Stimulated activated CD4-positive, alpha-beta T cell treated with anti-CD3 and anti-CD28 coated beads, Interleukin-2, amount 100 ng/mL, for 4 hours (primary cell): ENCODE results near the gene TNFSF4.
"Not testable (repeated sequence)": the region's sequence is repeated elsewhere in the genome, so short reads cannot be mapped to it uniquely, and the experiment has no call there.

Experiments used
- DNase-seq: peaks from one replicate; pipeline ENCODE4 v3.0.0-alpha.2; 2020; ENCODE audit warnings: low read depth

TNFSF4 gene

GRCh38 chr1:173206816-173207568, at the start of gene TNFSF4:
Gene TNFSF4 (minus strand): TSS chr1:173207331. CDS start chr1:173207176, 155 bp downstream.
- no peak for DNase-seq

- DNase-seq = no peak
These were observed 48.2 kb upstream of the TNFSF4 start for GRCh38 chr1:173255214-173255813.

DNA sequence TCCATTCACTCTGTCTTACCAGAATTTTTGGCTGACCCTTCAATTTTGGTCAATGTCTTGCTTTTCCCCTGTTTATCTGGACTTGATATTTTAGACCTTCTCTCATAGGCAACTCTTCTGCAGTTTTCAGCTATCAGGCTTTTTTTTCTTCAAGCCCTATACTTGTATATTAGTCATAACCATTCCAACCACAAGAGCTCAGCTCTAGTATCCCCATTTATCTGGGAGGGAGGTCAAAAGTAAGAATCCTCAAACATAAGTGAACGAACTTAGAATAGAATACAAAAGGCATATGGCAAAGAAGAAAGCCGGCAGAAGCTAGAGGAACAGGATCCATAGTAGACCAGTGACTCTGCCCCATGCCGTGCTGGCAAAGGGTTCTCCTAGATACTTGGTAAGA, 45.9 kb upstream of the TNFSF4 start:
- no peak for DNase-seq

- no peak for DNase-seq
These were observed 42.2 kb upstream of the TNFSF4 start for GRCh38 chr1:173249349-173249748.

- DNase-seq = no peak
These were observed 41.3 kb upstream of the TNFSF4 start for GRCh38 chr1:173248247-173248940.

DNA sequence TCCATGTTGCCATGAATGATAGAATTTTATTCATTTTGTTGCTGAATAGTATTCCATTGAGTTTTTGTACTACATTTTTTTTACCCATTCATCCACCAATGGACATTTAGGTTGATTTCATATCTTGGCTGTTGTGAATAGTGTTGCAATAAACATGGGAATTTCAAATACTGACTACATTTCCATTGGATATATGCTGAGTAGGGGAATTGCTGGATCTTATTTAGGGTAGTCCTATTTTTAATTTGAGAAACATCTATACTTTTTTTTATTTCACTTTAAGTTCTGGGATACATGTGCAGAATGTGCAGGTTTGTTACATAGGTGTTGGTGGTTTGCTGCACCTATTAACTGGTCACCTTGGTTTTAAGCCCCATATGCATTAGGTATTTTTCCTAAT, 38.8 kb upstream of the TNFSF4 start:
- DNase-seq = no peak

DNA sequence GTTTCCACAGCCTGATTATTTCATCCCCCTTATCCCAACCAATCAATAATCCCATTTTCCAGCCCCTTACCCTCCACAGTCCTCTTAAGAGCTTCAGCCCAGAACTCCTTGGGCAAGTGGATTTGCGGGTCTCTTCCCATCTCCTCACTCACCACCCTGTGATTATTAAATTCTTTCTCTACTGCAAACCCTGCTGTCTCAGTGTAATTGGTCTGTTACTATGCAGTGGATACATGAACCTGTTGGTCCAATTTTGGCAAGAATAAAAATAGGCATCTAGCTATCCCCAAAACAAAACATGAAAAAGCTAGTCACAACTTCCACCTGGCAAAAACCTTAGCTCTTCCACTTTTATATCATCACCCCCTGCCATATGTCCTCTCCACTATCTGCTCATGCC, 36.2 kb upstream of the TNFSF4 start:
- no peak for DNase-seq

- DNase-seq = no peak
These were observed 34.6 kb upstream of the TNFSF4 start for GRCh38 chr1:173241528-173242347.

DNA sequence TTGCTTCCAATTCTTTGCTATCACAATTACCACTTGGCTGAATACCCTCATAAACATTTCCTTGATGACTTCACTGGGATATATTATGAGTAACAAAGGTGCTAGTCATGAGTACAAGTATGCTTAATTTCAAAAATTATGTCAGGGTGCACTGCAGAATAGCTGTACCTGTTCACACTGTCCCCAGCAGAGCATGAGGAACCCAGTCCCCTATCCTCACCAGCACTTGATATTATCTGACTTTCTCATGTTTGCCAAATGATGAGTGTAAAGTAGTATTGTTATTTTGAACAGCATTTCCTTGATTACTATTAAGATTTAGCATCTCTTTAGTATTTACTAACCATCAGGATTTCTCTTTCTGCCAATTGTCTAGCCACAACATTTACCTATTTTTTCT, 33.5 kb upstream of the TNFSF4 start:
- no peak for DNase-seq

- no peak for DNase-seq
These were observed 31.9 kb upstream of the TNFSF4 start for GRCh38 chr1:173239058-173239457.

DNA sequence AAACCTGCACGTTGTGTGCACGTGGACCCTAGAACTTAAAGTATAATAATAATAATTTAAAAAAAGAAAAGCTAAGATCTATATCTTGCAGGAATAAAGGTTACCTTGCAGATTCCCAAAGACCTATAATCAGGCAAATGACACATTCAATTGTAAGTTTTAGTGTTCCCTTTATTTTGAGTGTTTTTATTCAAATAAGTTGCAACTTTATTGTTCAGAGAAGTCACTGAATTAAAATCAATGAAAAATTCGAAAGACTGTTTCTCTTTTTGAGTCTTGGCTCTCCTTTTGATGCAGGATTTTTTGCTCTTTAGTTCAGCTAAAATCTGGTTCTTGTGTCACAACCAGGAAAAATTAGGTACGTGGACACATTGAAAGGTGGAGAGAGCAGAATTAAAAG, 27.8 kb upstream of the TNFSF4 start:
- no peak for DNase-seq

DNA sequence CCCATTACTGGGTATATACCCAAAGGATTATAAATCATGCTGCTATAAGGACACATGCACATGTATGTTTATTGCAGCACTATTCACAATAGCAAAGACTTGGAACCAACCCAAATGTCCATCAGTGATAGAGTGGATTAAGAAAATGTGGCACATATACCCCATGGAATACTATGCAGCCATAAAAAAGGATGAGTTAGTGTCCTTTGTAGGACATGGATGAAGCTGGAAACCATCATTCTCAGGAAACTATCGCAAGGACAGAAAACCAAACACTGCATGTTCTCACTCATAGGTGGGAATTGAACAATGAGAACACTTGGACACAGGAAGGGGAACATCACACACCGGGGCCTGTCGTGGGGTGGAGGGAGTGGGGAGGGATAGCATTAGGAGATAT, 27.3 kb upstream of the TNFSF4 start:
- DNase-seq = not testable (repeated sequence)

- not testable (repeated sequence) for DNase-seq
These were observed 21.9 kb upstream of the TNFSF4 start for GRCh38 chr1:173229031-173229430.

DNA sequence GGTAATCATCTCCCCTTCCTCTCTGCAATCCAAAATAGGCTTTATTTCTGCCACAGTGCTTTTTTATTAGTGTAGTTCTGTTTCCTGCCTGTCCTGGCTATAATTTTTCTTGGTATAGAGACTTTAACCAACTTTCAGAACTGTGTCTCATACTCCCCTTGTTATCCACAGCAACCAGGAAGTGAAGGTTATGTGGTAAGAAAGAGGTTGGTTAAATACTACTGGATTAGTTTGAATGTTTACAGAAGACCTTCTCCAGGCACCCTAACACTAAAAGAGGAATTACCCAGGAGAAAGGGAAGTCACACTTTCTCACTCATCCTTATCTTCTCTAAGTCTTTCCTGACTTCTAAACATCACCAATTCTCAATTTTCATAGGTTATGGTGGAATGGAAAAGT, 17.8 kb upstream of the TNFSF4 start:
- DNase-seq = no peak

DNA sequence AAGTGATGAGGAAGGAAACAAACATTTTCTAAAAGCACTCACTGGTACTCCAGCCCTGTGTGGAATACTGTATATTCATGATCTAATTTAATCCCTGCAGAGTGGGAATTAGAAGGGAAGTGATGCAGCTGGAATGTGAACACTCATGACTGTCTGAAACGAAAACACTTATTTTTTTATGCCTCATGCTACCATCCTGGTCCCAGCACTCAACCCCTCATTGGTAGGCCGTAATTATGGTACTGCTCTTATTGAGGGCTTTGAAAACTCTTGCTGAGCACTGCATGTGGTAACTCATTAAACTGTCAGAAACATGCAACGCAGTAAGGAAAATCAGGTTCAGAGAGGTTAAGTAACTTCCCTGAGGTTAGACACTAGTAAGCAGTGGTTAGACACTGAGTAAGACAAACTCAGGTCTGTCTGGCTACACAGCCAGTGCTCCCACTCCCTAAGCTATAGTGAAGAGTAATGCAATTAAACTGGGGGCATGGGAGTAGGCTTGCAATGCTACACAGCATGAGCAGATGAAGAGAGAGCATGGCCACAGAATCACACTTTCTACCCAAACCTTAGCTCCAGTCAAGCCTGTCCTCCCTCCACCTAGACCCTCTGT, 17.3 kb upstream of the TNFSF4 start:
- no peak for DNase-seq

- no peak for DNase-seq
These were observed 15.9 kb upstream of the TNFSF4 start for GRCh38 chr1:173223031-173223380.

GRCh38 chr1:173222149-173223030, 15.3 kb upstream of the TNFSF4 start:
- DNase-seq = no peak

DNA sequence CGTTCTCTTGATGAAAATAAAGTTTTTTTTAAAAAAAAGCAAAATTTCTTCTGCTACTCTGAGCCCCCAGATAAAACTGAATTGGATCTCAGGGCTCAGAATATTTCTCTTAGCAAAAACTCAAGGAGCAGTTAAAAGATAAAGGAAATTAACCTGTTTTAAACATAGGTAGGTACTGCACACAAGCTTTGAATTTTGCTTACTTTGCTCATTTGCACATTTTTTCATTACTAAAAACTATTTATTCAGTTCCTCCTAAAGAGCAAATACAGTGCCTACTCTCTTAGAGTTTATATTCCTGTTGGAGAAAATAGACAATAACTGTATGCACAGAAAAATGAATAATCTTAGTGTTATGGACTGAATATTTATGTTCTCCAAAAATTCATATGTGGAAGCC, 13.0 kb upstream of the TNFSF4 start:
- no peak for DNase-seq

- no peak for DNase-seq
These were observed 6.5 kb upstream of the TNFSF4 start for GRCh38 chr1:173213665-173214064.

- no peak for DNase-seq
These were observed 5.9 kb upstream of the TNFSF4 start for GRCh38 chr1:173212952-173213491.
